HG02588 (cell line): Measurements from ENCODE around the gene MDH1.
"Not testable (repeated sequence)": the region's sequence is repeated elsewhere in the genome, so short reads cannot be mapped to it uniquely, and the experiment has no call there.

Experiments used
- ATAC-seq: cut with Tn5 transposase; IDR thresholded peaks from one replicate; pipeline ENCODE4 v1.9.1; 2021; ENCODE audit warnings: mild to moderate bottlenecking, moderate library complexity; ENCODE audit not compliant: unreplicated experiment

The MDH1 gene

DNA sequence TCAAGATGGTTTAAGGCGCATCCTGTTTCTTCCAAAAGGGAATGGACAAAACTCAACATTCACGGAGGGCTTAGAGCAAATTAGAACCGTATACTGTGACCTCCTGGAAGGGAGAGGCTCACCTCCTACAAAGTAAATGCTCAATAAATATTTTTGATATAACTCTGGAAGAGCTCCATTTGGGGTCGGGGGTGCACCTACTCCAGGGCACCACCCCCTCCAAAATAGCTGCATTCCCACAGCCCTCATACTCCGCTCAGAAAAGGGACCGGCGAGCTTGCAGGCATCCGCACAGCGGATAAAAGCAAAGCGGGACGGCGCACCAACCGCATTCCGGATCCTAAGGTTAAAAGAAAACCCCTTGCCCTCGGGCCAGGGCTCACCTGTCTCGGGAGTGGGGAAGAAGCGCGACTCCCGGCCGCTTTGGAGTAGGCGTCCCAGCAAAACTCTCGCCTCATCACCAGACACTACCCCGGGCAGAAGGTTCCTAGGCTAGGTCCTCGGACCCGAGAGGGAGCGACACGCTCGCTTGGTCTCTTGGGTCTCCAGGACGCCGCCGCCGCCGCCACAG lies 864 bp upstream of the MDH1 start:
- peak; percentile 0 for ATAC-seq

DNA sequence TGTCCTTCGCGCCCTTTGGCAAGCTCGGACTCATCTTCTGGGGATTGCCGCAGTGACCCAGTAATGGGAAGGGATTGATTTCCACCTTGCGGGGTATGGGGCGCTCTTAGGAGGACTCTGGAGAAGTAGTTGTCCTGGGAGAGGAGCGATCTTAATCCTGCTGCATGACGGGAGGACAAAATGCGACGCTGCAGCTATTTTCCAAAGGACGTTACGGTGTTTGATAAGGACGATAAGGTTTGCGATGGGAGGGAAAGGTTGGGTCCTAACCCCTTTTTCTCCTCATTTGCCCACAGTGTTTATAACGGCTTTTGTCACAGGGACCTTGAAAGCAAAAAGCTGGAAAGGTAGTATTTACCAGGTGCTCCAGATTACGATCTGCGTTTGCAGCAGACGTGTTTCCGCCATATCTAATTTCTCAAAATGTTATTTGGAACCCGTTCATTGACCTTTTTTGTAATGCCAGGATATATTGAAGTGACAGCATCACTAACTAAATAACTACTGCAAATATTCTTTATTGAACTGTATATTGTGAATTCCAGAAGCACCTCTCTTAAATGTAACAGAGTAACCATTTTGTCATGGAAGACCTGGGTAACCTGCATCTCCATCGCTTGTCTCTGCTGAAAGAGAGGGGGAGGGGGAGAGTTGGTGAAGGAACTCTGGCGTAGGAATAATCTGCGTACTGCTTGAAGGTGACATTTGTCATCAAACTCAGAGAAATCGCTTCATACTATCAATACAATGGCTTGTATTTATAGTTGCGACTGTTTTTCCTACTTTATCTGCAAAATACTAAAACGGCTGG lies 590 bp downstream of the MDH1 start:
- ATAC-seq = peak; percentile 16

DNA sequence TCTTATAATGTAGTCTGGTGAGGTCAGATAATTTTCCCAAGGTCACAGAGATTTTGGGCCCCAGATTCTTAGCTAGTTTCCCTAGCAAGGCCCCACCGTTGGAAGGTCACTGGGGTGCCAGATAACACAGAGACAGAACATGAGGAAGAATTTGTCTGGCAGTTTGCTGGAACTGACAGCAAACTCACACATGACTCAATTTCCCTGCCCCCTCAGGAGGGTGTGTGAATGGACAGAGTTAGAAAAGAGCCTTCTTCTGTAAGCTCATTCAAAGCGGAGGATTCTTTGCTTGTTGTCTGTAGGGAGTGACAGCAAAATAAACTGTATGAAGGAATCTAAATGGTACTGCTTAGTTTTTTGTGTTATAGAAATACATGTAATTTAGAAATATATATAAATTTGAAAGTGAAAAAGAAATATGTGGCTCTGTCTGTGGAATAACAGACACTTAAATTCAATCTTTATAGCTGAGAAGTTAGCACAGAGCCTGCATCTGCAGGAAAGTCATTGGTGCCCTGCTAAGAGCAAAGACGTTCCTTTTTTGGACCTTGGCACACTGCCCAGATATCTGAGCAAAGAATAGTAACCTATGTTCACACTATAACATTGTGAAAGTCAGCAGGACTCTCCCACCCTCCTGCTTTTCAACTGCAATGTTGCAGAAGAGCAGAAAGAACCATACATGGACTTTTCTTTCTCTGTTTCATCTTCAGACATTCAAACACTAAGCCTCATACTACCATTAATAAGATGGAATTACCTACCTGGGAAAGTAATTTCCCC lies 2.1 kb downstream of the MDH1 start:
- no peak for ATAC-seq

DNA sequence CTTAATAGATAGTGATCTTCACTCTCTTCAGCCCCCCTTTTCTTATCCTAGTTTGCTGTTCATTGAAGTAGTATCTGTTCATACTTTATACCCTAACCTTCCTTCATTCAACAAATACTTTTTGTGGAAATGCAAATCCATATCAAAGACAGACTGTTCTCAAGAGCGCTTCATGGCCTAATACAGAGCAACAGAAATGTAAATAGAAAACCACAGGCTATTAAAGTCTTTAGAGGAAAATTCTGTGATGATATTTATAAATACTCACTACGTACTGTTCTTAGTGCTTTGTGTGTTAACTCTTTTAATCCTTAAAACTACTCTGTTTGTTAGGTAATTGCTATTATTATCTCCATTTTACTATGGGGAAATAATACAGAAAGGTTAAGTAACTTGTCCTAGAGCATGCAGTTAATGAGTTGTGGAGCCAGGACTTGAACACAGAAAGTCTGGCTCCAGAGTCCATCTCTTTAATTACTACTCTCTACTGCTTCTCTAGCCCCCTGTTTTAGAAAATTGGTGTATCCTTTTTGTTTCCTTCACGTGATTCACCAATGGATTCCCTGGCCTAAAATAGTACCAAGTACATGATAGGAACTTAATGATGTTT lies 2.9 kb downstream of the MDH1 start:
- ATAC-seq = no peak

DNA sequence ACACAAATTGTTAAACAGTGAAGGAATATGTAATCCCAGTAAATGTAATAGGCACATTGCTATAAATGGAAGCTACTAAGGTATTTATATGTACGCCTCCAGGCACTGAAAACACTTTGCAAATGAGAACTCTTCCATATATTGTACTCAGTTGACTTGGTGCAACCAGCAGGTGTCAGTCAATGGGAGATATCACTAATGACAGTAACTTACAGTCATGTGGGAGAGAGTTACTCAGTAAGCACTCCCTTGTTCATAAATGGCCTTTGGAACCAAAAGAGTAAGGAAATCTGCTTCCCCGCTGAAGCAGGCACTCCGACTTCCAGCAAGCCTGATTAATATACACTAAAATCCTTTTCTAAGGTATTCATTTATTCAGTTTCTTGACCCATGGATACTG lies 5.9 kb downstream of the MDH1 start:
- no peak for ATAC-seq

DNA sequence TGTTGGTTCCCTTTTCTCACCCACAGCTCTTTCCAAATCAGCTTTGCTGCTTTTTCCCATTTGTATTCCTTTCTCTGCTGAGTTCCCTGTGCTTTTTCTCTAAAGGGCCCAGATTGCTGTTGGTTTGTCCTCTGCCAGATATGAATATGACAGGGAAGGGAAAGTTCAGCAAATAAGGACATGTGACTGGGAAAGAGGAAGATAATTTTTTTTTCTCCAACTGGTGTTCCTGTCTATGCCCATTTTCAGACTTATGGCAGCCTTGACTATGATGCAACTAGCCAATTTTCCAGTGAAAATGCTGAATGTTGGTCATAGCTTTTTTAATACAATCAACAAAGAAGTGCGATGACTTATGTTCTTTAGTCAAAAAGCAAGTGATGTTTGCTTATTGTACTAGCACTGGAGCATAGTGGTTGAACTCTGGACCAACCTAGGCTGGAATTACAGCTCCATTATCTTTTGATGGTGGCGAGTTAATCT lies 7.7 kb downstream of the MDH1 start:
- ATAC-seq = no peak

DNA sequence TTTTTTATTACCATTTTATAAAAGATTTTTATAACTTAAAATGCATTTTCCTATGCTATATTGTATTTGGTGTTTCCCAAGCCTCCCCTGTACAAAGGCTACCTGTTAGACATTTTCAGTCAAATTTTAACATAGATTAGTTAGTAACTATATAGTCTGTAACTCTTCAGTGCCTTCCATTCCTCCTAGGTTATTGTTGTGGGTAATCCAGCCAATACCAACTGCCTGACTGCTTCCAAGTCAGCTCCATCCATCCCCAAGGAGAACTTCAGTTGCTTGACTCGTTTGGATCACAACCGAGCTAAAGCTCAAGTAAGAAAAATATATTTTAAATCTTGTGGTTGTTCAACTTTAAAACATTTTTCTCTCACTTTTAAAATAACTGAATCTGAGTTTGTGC lies 10.2 kb downstream of the MDH1 start:
- ATAC-seq = no peak

DNA sequence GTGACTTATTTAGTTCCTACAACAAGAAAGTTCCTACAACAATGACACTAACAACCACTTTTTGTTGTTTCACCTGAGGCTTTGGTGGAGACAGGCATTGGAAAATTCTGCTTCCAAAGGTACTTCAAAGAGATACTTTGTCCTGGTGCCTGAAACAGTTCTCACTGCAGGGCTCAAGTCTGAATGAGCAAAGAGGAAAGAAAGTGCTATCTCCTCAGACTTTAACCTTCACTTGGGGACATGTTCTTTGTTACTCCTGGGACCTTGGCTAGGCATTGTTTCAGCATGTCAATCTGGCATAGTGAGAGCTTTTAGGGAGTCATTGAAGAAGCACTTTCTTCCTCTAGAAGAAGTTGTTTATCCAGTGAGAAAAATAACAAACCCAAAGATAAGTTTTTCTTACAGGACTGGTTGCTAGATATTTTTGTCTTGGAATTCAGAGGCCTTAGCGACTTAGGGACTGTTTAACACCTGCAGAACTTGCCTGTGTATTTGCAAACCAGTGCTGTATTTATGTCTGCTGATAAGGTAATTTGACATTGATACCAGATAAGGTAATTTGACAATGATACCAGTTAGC lies 12.2 kb downstream of the MDH1 start:
- no peak for ATAC-seq

DNA sequence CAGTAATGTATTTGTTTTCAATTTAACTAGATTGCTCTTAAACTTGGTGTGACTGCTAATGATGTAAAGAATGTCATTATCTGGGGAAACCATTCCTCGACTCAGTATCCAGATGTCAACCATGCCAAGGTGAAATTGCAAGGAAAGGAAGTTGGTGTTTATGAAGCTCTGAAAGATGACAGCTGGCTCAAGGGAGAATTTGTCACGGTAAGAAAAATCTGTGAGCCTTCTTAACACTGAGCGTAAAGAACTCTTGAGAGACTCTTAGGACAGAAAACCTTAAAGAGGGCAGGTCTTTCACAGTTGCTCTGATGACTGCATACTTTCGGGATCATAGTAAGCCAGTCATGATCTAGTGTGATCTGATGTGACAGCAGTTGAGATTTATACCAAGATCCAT lies 15.9 kb downstream of the MDH1 start:
- no peak for ATAC-seq

DNA sequence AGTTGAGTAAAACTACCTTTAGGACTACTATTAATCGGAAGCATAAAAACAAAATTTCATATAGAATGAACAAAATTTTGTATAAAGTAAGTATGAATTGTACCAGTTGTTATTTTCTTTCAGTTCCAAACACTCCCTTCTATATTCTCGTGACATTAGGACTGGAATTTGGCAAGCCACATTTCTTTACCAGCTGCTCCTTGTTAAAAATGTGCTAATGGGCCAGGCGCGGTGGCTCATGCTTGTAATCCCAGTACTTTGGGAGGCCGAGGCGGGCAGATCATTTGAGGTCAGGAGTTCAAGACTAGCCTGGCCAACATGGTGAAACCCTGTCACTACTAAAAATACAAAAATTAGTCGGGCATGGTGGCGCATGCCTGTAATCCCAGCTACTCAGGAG lies 20.1 kb downstream of the MDH1 start:
- ATAC-seq = not testable (repeated sequence)

DNA sequence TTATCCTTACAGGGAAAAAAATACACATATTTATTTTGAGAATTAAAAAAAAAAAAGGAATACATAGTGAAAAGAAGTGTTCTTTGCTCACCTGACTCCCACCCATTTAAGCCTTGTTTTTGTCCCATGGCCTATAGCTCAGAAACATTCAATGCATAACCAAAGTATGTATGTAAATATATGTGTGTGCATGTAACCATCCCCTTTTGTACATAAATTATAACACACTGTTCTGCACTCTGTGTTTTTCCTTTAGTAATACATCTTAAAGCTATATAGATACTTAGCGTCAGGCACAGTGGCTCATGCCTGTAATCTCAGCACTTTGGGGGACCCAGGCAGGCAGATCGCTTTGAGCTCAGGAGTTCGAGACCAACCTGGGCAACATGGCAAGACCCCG lies 21.8 kb downstream of the MDH1 start:
- no peak for ATAC-seq

DNA sequence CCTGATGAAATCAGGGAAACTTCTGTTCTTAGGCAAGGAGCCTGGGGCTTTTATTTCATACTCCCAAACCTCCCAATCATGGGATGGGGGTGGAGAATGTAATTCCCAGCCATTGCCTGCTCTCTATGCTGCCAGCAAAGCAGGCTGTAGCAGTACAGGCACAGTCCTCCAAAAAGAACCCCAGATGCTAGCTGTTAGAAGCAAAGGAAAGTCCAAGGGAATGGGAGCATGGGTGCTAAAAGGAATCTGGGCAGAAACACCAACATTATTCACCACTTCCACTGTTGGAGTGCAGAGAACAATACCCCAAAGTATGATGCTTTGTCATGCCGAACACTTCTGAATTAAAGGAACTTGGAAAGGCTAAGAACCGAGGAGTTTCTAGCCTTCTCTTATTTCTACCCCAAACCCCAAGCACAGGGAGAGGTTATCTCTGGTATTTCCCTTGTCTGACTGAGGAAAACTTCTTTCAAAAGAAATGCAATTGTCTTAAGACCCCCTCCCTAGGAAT lies 24.7 kb downstream of the MDH1 start:
- ATAC-seq = no peak

DNA sequence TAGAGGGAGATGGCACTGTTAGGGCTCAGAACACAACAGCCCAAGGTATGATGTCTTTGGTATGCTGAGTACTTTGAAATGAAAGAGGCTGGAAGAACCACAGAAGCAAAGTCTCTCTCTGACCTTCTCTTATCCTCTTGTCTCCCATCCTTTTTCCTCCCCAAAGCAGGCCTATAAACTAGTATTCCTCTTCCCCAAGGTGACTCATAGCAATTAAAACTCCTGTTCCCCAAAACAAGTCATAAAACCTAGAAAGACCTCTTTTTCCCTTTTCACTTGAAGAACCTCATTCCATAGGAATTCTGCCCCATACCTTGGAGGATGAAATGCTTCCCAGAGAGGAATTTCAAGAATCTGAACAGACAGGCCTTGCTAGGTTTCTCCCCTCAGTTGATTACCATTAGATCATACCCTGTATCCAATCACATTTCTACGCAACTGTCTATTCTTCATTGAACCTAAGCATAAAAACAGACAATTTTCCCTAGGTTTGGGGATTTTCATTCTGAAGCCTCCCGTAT lies 25.7 kb downstream of the MDH1 start:
- no peak for ATAC-seq

DNA sequence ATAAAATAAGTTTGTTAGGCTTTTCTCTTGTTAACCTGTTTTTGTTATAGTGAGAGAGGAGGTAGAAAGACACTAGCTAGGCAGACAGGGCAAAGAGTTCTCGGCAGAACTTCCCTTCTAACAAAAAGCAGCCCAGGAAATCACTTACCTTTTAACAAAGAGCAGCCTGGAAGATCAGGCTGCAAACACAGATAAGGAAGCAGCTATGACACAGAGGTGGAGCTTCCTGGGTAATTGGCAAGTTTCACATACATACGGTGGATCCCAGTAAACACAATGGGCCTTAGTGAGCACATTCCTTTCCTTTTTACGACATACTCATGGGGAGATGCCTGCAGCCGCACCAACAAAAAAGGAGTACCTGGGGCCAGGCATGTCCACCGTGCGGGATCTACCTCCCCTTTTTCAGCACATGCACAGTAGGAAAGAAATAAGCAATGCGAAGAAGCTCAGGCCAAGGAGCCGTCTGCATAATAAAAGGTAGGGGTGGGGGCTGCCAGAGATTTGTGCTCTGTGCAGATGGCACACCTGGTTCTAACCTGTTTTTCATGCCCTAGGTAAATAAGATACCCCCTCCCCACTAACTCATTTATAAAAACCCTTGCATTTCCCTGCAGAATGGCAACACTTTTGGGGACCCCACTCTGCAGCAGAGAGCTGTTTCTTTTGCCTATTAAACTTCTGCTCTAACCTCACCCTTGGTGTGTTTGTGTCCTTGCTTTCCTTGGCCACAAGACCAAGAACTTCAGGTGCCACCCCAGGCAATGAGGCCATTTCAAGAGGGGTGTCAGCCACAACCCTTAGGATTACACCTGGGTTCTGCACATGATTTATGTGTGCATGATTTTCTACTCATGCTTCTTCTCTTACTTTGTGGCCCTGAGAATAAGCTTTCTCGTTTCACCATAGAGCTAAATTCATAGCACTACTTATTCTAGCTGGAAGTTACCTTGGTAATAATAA lies 26.5 kb downstream of the MDH1 start:
- ATAC-seq = no peak

DNA sequence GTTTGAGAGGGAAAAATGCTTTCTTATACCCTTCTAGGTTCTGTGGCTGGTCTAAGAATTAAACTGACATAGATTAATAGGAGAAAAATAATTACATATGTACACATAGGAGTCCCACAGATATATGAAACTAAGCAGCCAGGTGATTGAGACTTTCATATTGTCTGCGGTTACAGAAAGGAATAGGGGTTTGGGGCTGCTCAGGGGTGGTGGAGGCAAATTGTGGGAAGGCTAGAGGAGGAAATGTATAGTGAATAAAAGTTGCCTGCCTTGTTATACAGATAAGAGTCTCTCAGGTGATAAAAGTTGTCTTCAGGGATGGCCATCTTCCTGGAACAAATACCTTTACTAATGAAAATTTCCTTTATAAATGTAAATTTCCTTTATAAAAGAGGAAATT lies 28.6 kb downstream of the MDH1 start:
- ATAC-seq = no peak

DNA sequence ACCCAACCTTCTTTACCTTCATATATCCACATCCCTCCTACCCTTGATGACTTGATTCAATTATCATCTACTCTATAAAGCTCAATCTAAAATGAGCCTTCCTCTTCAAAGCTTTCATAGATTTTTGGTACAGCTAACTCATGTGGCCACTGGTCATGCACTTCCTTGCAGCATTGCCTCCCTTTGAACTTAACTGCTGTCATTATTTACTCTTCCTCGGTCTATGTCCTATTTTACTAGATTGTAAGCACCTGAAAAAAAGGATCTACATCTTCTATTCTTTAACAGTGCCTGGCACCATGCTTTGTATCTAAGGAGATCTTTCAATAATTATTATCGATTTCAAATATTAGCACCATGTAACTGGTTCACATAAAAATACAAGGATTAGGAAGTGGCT lies 30.6 kb downstream of the MDH1 start:
- no peak for ATAC-seq

DNA sequence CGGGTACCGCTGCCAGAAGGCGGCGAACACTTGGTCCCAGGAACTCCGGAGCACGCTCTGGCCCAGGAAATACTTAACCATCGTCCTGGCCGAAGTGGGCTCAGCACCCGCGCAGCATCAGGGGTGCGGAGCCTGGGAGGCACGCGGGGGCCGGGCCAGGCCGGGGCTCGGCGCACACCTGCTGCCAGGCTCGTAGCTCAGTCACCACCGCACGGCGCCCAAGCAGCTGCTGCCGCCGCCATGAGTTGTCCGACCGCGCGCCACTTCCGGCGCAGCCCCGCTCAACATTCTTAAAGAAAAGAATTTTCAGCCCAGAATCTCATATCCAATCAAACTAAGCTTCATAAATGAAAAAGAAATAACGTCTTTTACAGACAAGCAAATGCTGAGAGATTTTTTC lies 34.0 kb downstream of the MDH1 start:
- no peak for ATAC-seq

DNA sequence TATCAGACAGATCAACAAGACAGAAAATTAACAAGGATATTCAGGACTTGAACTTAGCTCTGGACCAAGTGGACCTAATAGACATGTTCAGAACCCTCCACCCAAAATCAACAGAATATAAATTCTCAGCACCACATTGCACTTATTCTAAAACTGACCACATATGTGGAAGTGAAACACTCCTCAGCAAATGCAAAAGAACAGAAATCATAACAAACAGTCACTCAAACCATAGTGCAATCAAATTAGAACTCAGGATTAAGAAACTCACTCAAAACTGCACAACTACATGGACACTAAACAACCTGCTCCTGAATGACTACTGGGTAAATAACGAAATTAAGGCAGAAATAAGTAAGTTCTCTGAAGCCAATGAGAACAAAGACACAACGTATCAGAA lies 35.0 kb downstream of the MDH1 start:
- not testable (repeated sequence) for ATAC-seq

DNA sequence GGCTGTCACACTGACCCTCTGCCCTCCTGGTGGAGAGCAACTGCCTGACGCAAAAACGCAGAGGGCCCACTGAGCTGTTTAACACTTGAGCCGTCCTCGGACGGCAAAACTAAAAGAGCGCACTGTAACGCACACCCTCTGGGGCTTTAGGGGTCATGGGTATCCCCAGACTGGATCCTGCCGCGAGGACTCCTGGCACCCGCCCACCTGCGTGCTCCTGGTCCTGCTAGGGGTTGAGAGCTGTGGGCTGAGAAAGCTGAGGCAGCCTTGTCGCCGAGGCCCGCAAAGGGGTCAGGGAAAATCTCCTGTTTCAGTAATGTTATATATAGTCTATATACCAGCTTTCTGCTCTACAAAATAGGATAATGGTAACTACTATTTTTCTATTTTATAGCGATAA lies 39.1 kb downstream of the MDH1 start:
- ATAC-seq = no peak
